K562 (cell line): ENCODE results near the gene ARHGEF38.

Source experiments
- EZH2 ChIP-seq: IDR thresholded peaks from 2 replicates; pipeline ENCODE4 v1.6.1; 2012; ENCODE audit warnings: low read depth, mild to moderate bottlenecking, inconsistent platforms, low read length, borderline replicate concordance
- NFE2 ChIP-seq: IDR thresholded peaks from 2 replicates; pipeline ENCODE4 v1.6.1; 2014; ENCODE audit warnings: antibody characterized with exemption, low read depth
- POLR2A ChIP-seq: fragments of 450-650 bp; conservative IDR thresholded peaks from 2 replicates; pipeline ENCODE4 v1.6.1; 2016
- PRPF4 ChIP-seq: fragments of 200-400 bp; formaldehyde crosslinking; IDR thresholded peaks from one replicate; pipeline ENCODE4 v1.6.1; 2017; ENCODE audit warnings: low read length, low read depth, mild to moderate bottlenecking; ENCODE audit not compliant: insufficient read depth, poor library complexity, severe bottlenecking
- SIX5 ChIP-seq, 2 experiments: IDR thresholded peaks; 2 replicates each; pipeline ENCODE4 v1.6.1; 2011; ENCODE audit warnings: low read length in 2 of 2, borderline replicate concordance in 1 of 2, low read depth in 1 of 2, mild to moderate bottlenecking in 1 of 2, moderate library complexity in 1 of 2; ENCODE audit not compliant: insufficient read depth in 1 of 2
- ZNF445 ChIP-seq: fragments of 250-450 bp; sonication (Bioruptor Pico); IDR thresholded peaks from 2 replicates; pipeline ENCODE4 v1.4.0; 2020; ENCODE audit warnings: low read depth, mild to moderate bottlenecking, moderate library complexity

- TF ChIP-seq POLR2A = no peak
- TF ChIP-seq EZH2 = no peak
- no peak for TF ChIP-seq PRPF4
- TF ChIP-seq SIX5 (IDR thresholded peaks at IDR 0.05; ENCODE audit: borderline replicate concordance in 1 of 2, insufficient read depth in 1 of 2, low read depth in 1 of 2, low read length in 2 of 2) = no peak
- no peak for TF ChIP-seq ZNF445 (CRISPR knock-in tag)
- no peak for TF ChIP-seq NFE2
Measured at GRCh38 chr4:105686571-105686970, 134.2 kb downstream of the ARHGEF38 start.
